22Rv1 (cell line): ENCODE results near the gene MAP3K10.

Experiments
- H3K27ac ChIP-seq: fragments of 450-650 bp; 2 replicates; pipeline ENCODE4 v1.5.1; 2017
- ZFX ChIP-seq: fragments of 450-650 bp; IDR thresholded peaks from 2 replicates; pipeline ENCODE4 v1.6.1; 2017; ENCODE audit warnings: antibody characterized with exemption, borderline replicate concordance
- TF ChIP-seq, protein P1 (sequence below): fragments of 450-650 bp; IDR thresholded peaks from 2 replicates; pipeline ENCODE4 v1.5.1; 2017; ENCODE audit warnings: mild to moderate bottlenecking

MAP3K10 gene

DNA sequence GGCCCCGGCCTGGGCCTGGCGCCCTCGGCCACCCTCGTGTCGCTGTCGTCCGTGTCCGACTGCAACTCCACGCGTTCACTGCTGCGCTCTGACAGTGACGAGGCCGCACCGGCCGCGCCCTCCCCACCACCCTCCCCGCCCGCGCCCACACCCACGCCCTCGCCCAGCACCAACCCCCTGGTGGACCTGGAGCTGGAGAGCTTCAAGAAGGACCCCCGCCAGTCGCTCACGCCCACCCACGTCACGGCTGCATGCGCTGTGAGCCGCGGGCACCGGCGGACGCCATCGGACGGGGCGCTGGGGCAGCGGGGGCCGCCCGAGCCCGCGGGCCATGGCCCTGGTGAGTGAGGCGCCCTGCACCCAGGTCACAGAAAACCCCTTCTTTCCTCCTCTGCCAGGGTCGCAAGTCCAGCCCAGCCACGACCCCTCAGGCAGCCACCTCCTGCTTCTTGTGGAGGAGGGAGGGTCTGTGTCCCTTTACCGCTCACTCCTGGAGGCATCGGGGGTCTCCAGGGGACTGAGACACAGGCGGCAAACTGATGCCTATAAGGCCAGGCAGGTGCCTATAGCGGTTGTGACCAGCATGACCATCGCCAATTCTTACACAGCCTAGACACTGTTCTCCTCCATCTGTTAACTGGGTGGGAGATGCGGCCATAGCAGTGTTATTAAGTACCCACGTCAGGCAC lies 22.8 kb downstream of the MAP3K10 start:
- no peak overlapping the region for H3K27ac ChIP-seq
- TF ChIP-seq, protein P1, sequence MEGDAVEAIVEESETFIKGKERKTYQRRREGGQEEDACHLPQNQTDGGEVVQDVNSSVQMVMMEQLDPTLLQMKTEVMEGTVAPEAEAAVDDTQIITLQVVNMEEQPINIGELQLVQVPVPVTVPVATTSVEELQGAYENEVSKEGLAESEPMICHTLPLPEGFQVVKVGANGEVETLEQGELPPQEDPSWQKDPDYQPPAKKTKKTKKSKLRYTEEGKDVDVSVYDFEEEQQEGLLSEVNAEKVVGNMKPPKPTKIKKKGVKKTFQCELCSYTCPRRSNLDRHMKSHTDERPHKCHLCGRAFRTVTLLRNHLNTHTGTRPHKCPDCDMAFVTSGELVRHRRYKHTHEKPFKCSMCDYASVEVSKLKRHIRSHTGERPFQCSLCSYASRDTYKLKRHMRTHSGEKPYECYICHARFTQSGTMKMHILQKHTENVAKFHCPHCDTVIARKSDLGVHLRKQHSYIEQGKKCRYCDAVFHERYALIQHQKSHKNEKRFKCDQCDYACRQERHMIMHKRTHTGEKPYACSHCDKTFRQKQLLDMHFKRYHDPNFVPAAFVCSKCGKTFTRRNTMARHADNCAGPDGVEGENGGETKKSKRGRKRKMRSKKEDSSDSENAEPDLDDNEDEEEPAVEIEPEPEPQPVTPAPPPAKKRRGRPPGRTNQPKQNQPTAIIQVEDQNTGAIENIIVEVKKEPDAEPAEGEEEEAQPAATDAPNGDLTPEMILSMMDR = no peak
- TF ChIP-seq ZFX = no peak

GRCh38 chr19:40214936-40215335 lies 23.7 kb downstream of the MAP3K10 start:
- TF ChIP-seq, protein P1 = no peak
- no peak for TF ChIP-seq ZFX
- H3K27ac ChIP-seq = no peak overlapping the region

DNA sequence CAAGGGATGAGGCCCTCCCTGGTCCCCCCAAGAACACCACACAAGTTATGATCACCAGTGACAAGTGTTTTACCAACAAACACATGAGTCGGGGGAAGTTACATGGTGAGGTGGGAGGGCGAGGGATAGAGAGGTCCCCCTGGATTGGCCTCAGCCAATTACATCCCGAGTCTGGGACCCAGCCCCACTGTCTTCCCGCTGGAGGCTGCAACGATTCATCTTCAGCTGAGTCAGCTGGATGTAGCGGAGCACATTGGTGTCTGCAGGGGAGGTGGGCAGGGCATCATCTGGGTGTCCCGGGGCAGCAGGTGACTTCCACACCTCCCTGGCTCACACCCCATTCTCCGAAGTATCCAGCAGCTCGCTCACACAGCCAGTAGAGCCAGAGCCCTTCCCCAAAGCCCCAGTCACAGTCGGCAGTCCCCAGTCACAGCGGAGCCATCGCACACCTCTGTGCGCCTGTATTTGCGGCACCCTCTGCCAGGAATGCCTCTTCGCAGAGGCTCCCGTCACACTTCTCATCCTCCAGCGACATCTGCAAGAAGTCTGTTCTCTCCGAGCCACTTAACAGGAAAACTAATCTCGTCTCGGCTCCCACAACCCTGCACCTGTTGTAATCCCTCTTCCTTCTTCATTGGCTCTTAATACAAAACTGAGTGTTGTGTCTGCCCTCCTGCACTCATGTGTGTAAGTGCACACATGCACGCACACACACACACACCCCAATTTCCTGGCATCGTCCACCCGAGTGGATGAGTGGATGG lies 25.0 kb downstream of the MAP3K10 start:
- no peak for TF ChIP-seq ZFX
- TF ChIP-seq, protein P1 = no peak
- peak overlapping the region; percentile 79 for H3K27ac ChIP-seq

- no peak for TF ChIP-seq ZFX
- TF ChIP-seq, protein P1 = no peak
- H3K27ac ChIP-seq = peak overlapping the region; percentile 79
Measured at GRCh38 chr19:40216777-40217026, 25.5 kb downstream of the MAP3K10 start.

GRCh38 chr19:40217027-40217810 lies 26.0 kb downstream of the MAP3K10 start:
- peak overlapping the region; percentile 79 for H3K27ac ChIP-seq
- TF ChIP-seq, protein P1 = peak; percentile 88
- TF ChIP-seq ZFX = no peak

DNA sequence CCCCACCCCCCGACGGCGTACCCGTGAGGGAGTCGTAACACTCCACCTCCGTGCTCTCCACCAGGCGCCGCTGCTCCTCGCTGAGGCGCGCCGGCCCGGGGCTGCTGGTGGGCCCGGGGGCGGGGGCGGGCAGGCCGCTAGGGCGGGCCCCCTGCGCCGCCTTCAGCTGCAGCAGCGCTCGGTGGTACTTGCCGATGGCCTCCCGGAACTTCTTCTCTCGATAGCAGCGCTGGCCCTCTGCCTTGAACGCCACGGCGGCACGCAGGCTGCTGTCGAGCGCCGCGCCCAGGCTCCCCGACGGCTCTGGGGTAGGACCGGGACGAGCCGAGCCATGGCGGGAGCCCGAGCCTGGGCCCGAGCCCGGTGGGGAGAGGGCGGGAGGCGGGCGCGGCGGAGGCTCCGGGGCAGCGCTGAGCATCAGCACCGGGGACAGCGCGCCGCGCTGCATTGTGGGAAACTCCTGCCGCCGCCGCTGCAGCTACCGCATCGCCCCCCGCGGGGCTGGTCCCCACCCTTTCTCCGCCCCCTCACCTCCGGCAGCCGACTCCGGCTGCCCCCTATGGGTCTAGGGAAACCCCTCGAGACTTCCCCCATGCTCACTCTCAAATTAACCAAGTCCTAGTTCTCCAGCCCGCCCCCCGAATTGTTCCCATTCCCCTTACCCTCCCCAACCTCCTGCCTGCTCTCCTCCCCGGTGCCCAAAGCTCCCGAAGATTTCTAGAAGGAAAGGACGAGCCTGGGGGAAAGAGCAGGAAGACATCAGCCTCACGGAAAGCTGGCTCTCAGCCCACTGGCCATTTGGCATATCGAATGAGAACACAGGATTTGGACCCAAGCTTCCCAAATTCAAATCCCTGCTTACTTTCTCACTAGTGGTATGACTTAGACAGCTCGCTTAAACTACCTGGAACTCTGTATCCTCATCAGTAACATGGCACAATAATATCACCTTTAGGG lies 27.0 kb downstream of the MAP3K10 start, which contains the start of gene TTC9B:
TTC9B (minus strand) TSS at position 451 of the 957 bp plus-strand sequence; CDS start at position 448, 3 bp downstream.
- TF ChIP-seq ZFX = no peak
- TF ChIP-seq, protein P1 = no peak
- peak within 1 kb of the TSS; percentile 79 for H3K27ac ChIP-seq

DNA sequence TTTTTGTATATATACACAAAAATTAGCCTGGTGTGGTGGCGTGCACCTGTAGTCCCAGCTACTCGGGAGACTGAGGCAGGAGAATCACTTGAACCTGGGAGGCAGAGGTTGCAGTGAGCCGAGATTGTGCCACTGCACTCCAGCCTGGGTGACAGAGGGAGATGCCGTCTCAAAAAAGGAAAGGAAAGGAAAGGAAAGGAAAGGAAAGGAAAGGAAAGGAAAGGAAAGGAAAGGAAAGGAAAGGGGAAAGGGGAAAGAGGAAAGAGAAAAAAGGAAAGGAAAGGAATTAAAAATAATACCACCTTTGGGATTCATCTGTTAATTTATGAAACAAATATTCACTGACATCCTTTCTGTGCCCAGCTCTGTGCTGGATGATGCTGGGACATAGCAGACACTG lies 27.8 kb downstream of the MAP3K10 start:
- H3K27ac ChIP-seq = 0 out of 2 replicates have a peak overlapping the region, but pooled peaks have one; percentile 19
